Measurements from ENCODE around the gene ADCY5.

Gene ADCY5

DNA sequence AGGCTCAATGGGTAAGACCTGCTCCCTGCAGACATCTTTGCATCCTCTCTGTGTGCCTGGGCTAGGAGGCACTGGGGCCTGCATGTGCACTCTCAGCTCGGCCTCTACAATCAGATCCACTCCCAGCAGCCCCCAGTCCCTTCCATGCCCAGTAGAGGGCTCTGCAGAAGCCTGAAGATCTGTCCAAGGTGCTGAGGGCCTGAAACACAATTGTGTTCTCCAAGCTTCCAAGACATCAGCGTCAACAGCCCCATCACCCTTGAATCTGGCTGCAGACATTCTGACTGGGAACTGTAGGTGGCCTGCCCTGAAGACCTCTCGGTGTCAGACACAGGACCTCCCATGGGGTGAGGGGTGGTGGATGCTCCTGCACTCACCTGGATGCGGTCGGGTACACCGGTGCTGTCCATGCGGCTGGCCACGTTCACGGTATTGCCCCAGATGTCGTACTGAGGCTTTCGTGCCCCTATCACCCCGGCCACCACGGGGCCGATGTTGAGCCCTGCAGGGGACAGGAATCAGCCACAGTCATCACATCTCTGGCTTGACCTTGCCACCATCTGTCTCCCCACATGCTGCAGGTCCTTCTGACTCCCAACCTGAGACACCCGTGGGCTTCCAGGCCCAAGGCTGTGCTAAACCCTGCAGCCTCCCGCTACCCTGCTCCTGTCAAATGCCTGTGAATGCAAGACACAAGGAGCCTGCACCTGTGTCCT, 162.4 kb downstream of the ADCY5 start:
- DNase-seq (ENCODE audit: low spot score), result peak; percentile 80

DNA sequence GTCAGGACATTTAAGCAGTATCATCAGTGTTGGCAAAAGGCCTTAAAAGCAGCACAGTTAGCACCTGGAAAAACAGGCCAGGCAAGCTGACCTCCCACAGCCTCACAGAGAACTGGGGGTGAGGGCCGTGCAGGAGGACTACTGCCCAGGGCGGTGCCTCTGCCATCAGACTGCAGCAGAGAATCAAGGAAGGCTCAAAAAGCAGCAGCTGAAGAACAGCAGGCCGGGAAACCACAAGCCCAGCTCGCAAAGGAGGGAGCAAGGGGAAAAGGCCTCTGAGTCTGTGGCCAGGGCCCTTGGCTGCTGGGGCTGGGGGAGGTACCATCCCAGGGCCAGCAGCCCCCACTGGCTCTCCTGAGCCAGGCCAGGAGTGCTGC, 163.0 kb downstream of the ADCY5 start:
- DNase-seq (ENCODE audit: low spot score), result no peak

DNA sequence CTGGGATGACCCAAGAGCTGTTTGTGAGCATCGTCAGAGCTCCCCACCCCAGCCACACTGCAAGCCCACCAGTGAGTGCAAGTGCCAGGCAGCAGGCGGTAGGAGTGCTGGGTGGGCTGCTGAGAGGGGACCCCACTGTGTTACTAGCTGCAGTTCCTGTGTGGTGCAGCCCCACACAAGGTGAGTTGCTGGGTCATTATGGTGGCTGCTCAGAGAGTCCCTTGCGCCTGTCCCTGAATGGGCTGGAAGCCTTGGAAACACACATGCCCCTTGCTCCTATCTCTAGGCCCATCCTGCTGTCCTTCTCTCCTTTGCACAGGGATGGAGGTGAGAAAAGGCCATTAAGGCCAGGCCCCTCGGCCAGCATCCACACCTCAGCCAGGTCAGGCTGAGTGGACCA, 163.4 kb downstream of the ADCY5 start:
- no peak for DNase-seq (ENCODE audit: low spot score)

DNA sequence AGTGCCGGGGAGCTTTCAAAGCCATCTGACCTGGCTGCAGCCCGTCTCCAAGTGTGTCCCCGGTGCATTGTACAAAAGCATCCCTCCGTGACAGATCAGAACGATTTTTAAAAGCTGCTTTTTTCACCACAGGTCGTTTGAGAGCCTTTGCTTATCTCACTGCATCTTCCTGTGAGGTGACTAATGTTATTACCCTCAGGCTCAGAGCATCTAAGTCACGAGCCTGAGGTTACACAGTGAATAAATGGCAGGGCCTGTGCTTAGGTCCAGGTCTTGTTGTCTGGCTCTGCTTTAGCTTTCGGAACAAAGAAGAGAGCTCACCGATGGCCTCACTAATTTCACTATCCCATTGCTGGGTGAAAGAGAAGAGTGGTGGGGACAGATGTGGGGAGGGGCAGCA, 163.8 kb downstream of the ADCY5 start:
- DNase-seq (ENCODE audit: low spot score), result no peak

DNA sequence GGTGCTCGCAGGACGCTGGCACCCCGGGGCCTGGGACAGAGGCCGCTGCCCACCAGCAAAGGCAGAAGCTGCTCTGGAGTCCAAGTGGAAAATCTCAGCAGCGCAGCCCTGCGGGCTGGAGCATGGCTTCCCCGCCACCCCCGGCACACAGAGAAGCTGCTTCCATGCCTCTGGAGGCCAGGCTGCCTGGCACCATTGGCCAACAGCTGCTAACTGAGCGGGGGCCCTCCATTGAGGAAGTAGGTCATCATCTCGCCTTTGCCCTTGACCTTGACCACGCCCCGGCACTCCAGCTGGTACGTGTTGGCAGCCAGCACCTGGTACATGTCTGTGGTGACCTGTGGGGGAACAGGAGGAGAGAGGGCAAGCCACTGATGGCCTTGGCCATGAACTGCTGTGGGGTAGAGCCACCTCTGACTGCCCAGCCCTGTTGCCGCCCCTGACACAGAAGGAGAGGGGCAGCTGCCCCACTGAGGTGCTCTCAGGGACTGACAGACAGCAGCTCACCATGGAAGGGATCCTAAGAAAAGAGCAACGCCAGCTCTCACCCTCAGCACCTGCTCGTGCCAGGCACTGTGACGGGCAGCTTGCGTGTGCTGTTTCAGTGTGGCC, 164.4 kb downstream of the ADCY5 start:
- DNase-seq (ENCODE audit: low spot score), result no peak

DNA sequence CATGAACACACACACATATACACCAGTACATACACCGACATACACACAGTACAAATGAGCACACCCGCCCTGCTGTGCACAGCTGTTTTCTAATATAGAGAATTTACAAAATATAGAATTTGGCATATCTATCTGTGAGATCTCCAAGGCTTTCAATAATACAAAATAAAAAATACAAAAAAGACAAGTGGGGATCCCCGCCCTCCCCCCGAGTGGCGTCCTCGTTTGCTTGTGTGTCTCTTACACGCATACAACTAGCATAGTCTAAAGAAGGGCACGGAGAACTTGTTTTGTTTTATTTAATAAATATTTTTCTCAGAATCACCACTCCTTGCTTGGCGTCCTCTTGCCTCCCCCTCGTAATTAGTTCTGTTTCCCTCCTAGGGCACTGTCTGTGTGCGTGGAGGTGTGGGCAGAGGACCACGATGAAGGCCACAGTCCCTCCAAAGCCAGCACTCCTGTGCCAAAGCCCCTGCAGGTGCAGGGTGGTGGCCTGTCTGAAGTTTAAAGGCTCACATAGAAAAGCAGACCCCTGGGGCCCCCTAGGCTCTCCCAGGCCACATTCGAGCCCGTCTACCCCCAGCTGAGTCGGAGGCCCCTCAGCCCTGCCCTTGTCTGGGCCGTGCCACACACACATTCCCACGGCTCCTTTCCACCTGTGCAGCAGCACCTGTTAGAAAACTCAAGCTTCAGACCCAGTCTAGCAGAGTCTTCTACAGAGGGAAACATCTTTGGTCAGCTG, 165.1 kb downstream of the ADCY5 start:
- DNase-seq (ENCODE audit: low spot score), result no peak

DNA sequence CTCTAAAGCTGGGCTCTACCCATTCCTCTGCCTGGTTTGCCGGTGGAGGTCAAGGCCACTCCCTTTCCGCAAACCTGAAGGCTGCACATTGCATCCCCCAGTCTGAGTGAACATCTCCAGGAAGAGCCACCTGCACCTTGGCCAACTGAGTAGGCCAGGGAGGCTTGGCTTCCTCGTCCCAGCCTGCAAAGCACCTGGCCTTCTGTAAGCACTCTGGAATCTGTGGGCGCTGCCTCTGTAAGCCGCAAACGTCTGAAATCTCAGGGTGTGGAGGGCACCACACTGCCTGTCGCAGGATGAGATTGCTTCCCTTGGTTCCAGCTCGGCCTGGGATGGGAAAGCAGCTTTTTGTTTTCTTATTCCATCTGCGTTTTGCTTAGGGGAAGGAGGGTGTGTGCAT, 165.8 kb downstream of the ADCY5 start:
- DNase-seq (ENCODE audit: low spot score), result no peak

DNA sequence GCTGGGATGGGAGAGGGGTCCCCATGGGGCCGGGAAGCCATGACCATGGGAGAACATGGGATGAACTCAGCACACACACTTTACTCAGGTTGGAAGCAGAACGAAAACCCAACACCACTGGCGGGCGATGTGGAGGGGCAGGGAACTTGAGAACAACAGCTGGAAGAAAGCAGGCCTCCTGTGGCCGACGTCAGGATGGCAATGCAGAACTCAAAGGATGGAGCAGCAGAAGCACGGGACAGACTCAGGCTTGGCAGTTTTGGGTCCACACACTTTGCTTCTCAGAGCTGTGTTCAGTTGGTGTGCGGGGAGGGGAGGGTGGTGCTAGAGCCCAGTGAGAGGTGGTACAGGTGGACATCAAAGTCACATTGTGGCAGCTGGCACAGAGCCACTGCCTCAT, 166.4 kb downstream of the ADCY5 start:
- DNase-seq (ENCODE audit: low spot score), result no peak

DNA sequence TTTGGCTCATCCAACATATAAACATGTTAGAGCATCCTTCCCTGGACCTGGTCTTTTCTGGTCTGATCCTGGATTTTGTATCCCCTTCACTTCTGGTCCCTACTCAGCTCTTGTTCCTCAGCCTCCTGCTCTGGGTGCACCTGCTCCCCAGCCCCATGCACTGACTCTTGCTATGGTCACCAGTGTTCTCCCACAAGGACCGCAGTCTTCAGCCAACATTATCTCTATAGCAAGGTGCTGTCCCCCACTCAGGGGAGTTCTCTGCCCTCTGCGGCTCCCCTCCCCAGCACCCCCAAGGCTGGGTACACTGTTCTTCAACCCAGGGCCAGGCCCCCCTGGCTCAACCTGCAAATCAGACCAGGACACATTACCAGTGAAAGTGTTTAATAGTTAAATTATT, 167.0 kb downstream of the ADCY5 start:
- no peak for DNase-seq (ENCODE audit: low spot score)

DNA sequence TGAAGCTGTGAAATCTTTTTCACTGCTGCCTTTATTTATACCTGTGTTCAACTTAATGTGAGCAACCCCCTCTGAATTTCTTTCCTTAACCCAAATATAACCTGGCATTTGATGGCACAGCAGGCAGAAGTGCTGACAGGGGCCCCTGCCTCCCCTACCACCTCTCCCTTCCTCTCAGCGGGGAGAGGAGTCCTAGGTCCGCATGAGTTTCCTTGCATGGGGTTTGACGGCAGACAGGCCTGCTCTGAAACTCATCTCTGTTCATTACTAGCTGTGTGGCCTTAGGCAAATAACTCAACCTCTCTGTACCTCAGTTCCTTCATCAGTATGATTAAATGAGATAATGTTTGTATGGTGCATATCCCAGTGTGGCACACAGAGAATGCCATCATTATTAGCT, 167.5 kb downstream of the ADCY5 start:
- DNase-seq (ENCODE audit: low spot score), result no peak

DNA sequence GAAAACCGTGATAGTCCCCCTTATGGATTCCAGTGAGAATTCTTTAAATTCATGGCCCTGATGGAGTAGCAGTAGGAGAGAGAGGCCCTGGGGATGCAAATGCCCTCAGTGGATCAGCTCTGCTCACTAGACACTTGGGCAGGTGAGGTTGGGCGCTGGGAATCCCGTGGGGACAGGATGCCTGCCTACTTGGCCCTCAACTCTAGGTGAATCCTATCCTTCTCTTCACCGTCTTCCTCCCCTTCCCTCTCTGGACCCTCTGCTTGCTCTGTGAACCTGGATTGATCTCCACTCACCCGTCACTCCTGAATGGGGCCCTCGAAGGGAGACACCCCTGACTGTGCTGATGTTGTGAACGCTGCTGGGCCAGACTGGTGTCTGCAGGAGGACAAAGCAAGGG, 169.8 kb downstream of the ADCY5 start:
- DNase-seq (ENCODE audit: low spot score), result no peak

DNA sequence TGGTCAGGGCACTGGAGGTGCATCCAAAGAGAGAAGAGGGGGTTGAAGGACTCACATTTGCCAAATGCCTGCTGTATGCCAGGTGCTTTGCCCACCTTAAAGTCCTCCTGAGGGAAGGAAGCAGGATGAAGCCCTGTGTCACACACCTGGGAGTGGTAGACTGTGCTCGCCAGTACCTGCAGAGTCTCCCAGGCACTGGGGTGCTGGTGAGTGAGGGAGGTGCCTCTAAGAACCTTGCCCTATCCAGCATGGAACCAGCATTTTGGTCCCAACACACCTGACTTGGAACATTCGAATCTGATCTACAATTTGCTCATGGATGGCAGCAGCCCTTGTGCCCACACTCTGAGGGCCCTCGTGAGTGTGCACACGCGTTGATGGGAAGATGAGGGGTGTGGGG, 170.4 kb downstream of the ADCY5 start:
- DNase-seq (ENCODE audit: low spot score), result no peak

DNA sequence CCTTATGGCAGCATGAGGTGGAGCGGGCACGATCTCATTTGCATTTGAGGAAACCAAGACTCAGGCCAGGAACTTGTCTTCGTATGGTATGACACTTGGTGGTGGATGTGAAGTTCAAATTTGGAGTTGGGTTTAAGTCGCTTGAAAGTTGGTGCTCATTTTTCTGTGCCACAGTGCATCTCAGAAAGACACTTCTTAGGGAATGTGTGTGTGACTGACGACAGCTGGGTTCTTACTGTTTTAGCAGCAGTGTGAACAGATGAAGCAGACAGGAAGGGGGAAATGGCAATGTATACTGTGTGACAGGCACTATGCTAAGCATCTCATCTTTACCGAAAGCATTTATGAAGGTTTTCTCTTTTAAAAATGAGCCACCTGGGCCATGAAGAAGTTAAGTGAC, 171.8 kb downstream of the ADCY5 start:
- no peak for DNase-seq (ENCODE audit: low spot score)

DNA sequence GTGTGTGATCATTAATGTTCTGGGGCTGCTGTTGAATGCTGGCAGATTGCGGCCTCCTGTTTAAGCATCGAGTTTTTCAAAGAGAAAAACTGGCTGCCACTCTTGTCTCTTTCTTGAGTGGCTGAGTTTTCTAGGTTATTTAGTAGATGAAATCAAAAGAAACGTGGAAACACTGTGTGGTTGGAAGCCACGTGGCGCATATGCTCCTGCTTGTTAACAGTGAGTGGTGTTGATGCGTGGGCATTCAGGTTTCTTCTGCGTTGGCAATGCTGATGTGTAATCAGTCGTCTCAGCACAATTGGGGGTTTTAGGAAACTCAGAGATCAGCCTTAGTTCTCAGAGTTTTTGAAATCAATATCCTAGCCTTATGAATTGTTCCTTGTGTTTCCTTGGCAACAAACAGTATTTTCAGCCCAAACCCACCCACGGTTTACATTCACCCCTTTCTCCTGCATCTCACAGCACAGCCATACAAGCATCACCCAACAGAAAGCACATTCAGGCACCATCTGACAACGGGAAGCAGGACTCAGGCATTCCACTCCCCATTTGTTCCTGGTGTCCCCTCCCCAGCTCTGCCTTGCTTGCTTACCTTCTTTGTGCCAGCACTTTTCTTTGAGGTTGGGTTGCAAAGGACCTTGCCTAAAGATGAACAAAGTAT, 172.4 kb downstream of the ADCY5 start:
- DNase-seq (ENCODE audit: low spot score), result no peak

DNA sequence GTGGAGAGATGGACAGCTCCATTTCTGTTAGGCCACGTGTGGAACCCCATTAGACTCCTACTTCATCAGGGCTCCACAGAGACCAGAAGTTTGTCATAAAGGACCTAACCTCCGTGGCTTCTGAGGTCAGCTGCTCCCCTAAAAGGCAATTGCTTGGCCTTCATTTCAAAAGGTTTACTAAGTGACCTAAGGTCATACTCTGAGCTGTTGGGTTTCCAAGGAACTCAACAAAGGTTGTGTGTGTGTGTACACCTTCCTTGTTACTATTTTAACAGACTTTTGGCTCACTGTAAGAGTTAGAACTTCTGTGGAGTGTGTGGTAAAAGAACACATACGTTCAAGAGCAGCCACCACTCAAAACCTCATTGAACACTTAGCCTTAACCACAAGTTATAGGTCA, 173.2 kb downstream of the ADCY5 start:
- no peak for DNase-seq (ENCODE audit: low spot score)

DNA sequence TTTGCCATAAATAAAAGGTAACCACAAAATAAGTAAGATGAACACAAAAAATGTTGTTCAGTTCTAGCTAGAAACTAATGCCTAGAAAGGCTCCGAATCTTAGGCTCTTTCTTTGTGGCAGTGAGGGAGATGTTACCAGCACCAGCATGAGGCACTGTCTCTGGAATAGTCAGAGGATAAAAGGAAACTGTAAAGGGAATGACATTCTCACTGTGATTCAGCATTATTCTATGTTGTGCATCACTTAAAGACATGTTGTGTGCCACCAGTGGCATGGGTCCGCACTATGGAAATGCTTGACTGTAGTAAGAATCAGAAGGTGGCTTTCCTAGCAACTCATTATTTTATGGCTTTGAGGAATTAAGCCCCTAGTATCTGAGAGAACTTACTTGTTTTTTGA, 176.3 kb downstream of the ADCY5 start:
- no peak for DNase-seq (ENCODE audit: low spot score)

DNA sequence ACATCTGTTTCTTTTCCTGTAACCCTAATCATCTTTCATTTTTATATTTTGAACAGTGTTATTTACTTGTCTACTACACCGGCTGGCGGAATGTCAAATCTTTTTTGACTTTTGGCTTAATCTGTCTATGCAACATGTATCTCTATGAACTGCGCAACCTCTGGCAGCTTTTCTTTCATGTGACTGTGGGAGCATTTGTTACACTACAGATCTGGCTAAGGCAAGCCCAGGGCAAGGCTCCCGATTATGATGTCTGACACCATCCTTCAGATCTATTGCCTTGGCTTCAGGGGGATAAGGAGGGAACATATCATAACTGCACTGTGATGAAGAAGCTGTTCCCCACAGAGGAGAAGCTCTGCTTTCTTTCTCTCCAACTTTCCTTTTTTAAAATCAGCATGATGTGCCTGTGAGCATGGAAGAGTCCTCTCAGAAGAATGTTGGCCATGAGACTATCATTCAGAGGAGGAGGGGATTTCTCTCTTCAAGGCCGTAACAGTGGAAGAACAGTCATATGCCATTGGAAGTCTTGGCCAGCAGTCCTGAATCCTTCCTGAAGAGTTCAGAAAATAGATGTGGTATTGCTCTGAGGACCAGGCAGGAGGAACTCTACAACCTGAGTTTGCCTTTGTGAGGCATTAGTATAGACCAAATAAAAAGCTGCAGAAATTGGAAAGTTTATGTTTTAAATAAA, 177.3 kb downstream of the ADCY5 start:
- DNase-seq (ENCODE audit: low spot score), result no peak

DNA sequence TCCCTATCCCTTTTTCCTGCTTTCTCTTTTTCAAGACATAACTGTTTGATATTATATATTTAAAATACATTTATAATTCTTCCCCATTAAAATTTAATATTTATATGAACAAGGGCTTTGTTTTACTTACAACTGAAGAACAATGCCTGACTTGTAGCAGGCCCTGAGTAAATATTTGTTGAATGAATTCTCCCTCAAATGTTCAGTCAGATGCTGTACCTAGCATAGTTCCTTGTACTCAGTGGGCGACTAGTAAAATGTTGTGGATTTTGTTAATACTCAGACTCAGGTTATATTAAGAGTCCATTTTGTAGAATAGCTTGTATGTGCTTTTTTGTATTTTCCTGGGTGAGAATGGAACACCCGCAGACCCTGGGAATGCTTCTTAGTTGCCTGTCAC, 178.1 kb downstream of the ADCY5 start:
- DNase-seq (ENCODE audit: low spot score), result no peak

DNA sequence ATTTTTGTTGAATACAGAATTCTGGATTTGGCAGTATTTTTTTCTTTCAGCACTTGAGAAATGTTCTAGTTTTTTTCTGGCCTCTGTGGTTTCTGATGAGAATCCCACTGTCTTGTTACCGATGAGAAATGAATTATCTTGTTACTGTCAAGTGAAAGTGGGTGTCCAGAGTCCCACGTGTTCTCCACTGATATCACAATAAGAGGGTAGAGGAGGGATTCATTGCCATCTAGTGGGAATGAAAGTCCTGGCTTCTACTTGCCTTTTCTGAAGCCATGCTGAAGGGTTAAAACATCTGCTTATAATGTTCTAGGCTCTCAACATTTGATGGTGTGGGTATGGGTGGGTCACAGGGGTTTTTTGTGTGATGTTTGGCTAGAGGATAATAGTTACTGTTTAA, 181.1 kb downstream of the ADCY5 start:
- DNase-seq (ENCODE audit: low spot score), result no peak

DNA sequence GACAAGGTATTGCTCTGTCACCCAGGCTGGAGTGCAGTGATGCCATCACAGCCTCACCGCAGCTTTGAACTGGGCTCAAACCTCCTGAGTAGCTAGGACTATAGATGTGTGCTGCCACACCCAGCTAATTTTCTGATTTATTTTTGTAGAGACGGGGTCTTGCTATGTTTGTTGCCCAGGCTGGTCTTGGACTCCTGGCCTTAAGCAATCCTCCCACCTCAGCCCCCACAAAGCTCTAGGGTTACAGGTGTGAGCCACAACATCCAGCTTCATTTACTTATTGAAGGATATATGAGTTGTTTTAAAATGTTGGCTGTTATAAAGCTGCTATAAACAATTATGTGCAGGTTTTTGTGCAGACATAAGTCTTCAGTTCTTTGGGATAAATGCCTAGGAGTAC, 184.9 kb downstream of the ADCY5 start:
- DNase-seq (ENCODE audit: low spot score), result no peak

DNA sequence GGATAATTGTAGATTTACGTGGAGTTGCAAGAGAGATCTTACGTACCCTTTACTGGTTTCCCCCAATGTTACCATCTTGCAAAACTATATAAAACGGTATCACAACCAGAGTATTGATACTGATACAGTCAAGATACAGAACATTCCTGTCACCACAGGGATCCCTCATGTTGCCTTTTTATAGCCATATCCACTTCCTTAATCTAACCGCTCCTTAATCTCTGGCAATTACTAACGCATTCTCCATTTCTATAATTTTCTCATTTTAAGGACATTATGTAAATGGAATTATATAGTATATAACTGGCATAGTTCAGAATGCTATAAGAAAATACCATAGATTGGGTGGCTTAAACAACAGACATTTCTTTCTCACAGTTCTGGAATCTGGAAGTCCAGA, 186.0 kb downstream of the ADCY5 start:
- no peak for DNase-seq (ENCODE audit: low spot score)

DNA sequence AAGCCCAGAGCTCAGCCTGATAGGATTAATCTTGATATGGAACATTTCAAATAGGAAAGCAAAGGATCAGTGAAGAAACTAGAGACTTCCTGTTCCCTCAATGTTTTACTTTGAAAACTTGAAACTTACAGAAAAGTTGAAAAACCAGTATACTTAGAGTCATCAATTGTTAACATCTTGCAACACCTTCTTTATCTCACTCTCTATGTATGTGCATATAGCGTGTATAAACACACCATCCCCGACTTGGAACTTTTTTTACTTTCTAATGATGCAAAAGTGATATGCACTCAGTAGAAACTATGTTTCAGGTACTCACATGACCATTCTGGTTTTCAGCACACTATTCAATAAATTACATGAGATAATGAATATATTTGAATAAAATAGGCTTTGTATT, 186.7 kb downstream of the ADCY5 start:
- DNase-seq (ENCODE audit: low spot score), result no peak
